Activated naive CD8-positive, alpha-beta T cell treated with anti-CD3 and anti-CD28 coated beads, Interleukin-2, amount 10 ng/mL, durations not matched to agents 7 days and 5 days (primary cell): ENCODE measurements around the gene FCHSD1. TPM values are rescaled to one million over a fixed set of nuclear protein-coding genes. Genes with fewer than 3 reads are reported as not detected.
A peak's percentile ranks its signal among the peaks of the same experiment; 100 is the strongest.

Source experiments
- ATAC-seq: fragments of 150-1000 bp; cut with Tn5 transposase; one replicate; pipeline ENCODE4 v1.10.0; 2021; ENCODE audit warnings: low read depth, moderate library complexity
- POLR2A ChIA-PET: fragments of 350-600 bp; sonication (Branson Sonifier 250); formaldehyde crosslinking; loops from one replicate; lab custom pipeline; 2021; ENCODE audit warnings: antibody characterized with exemption; lab: Charles Lee
- DNase-seq: peaks from one replicate; pipeline ENCODE4 v3.0.0; 2021
- H3K27ac Mint-ChIP-seq: one replicate; pipeline ENCODE4 v1.8.0; 2022; ENCODE audit warnings: mild to moderate bottlenecking, mixed read lengths
- H3K27me3 Mint-ChIP-seq: one replicate; pipeline ENCODE4 v1.8.0; 2022; ENCODE audit warnings: mild to moderate bottlenecking, moderate library complexity, mixed read lengths
- H3K36me3 Mint-ChIP-seq: one replicate; pipeline ENCODE4 v1.8.0; 2021; ENCODE audit warnings: mild to moderate bottlenecking, mixed read lengths
- H3K4me1 Mint-ChIP-seq: one replicate; pipeline ENCODE4 v1.8.0; 2021; ENCODE audit warnings: mixed read lengths
- H3K4me3 Mint-ChIP-seq: one replicate; pipeline ENCODE4 v1.8.0; 2022; ENCODE audit warnings: mild to moderate bottlenecking, moderate library complexity, mixed read lengths
- H3K9me3 Mint-ChIP-seq: one replicate; pipeline ENCODE4 v1.8.0; 2021; ENCODE audit warnings: mixed read lengths
- total RNA-seq, 2 experiments: library from RNA; stranded (reverse); gene quantifications; one replicate each; pipeline ENCODE4 v1.2.3, GENCODE V29; 2021

The FCHSD1 gene
- total RNA-seq, 2 experiments from 2014 or later: 98.3 to 99.1 TPM

GRCh38 chr5:141668601-141669265 is 17.5 kb upstream of the FCHSD1 start:
- POLR2A ChIA-PET: interaction anchor here (1.1 to 1.3 kb wide), 2 partner anchors 292 to 300 kb away, joined by 3 to 4 read pairs; partner anchors contain the start of gene RNF14
- no peak for ATAC-seq

GRCh38 chr5:141665995-141666940 is 15.1 kb upstream of the FCHSD1 start:
- POLR2A ChIA-PET: interaction anchor here (0.7 to 1.2 kb wide), 3 partner anchors 15 to 302 kb away, joined by 3 to 4 read pairs (median 3); partner anchors contain the start of gene FCHSD1
- ATAC-seq (no peak), DNase-seq (no peak)
- H3K27me3 Mint-ChIP-seq: no peaks in the 10 kb centered on the region
- H3K4me3 Mint-ChIP-seq: no peak overlapping the region
- no peaks in the 10 kb centered on the region for H3K36me3 Mint-ChIP-seq
- peaks cover 8% of the 10 kb centered on the region for H3K4me1 Mint-ChIP-seq
- H3K9me3 Mint-ChIP-seq: no peaks in the 10 kb centered on the region
- no peak overlapping the region for H3K27ac Mint-ChIP-seq

More at GRCh38 chr5:141668601-141669265, 17.5 kb upstream of the FCHSD1 start:
- Mint-ChIP-seq H3K4me1 (peaks cover 8% of the 10 kb centered on the region), H3K9me3 (no peaks in the 10 kb centered on the region), H3K4me3 (no peak overlapping the region), H3K27ac (peak overlapping the region; percentile 23), H3K27me3 (no peaks in the 10 kb centered on the region), H3K36me3 (no peaks in the 10 kb centered on the region)
- no peak for DNase-seq

GRCh38 chr5:141664733-141665461 is 13.7 kb upstream of the FCHSD1 start:
- no peaks in the 10 kb centered on the region for H3K36me3 Mint-ChIP-seq
- H3K4me1 Mint-ChIP-seq: peaks cover 8% of the 10 kb centered on the region
- H3K27me3 Mint-ChIP-seq: no peaks in the 10 kb centered on the region
- H3K4me3 Mint-ChIP-seq: no peak overlapping the region
- peak overlapping the region; percentile 16 for H3K27ac Mint-ChIP-seq
- peak; percentile 93 for ATAC-seq
- no peaks in the 10 kb centered on the region for H3K9me3 Mint-ChIP-seq
- POLR2A ChIA-PET: interaction anchor here (0.7 to 1.0 kb wide), 3 partner anchors 18 to 215 kb away, joined by 3 read pairs; no protein-coding TSS in a partner anchor
- DNase-seq: peak; percentile 84

- Mint-ChIP-seq H3K9me3 (no peaks in the 10 kb centered on the region), H3K27ac (no peak overlapping the region), H3K4me1 (peaks cover 7% of the 10 kb centered on the region), H3K4me3 (no peak overlapping the region), H3K27me3 (no peaks in the 10 kb centered on the region), H3K36me3 (no peaks in the 10 kb centered on the region)
- DNase-seq: no peak
- POLR2A ChIA-PET: no interaction called here
- no peak for ATAC-seq
Observed at GRCh38 chr5:141663506-141663905, 12.3 kb upstream of the FCHSD1 start.

- no peaks in the 10 kb centered on the region for H3K27me3 Mint-ChIP-seq
- peaks cover 7% of the 10 kb centered on the region for H3K4me1 Mint-ChIP-seq
- H3K27ac Mint-ChIP-seq: no peak overlapping the region
- no peak overlapping the region for H3K4me3 Mint-ChIP-seq
- ATAC-seq (no peak), DNase-seq (no peak)
- POLR2A ChIA-PET: no interaction called here
- no peaks in the 10 kb centered on the region for H3K9me3 Mint-ChIP-seq
- peaks cover 4% of the 10 kb centered on the region for H3K36me3 Mint-ChIP-seq
Observed at GRCh38 chr5:141662028-141662427, 10.8 kb upstream of the FCHSD1 start.

- Mint-ChIP-seq H3K27me3 (no peaks in the 10 kb centered on the region), H3K27ac (no peak overlapping the region)
- ATAC-seq: no peak
Observed at GRCh38 chr5:141657937-141658545, 6.8 kb upstream of the FCHSD1 start.

GRCh38 chr5:141657404-141657803 is 6.2 kb upstream of the FCHSD1 start:
- DNase-seq: no peak
- POLR2A ChIA-PET: no interaction called here
- peaks cover 6% of the 10 kb centered on the region for H3K36me3 Mint-ChIP-seq

More at GRCh38 chr5:141657937-141658545, 6.8 kb upstream of the FCHSD1 start:
- H3K36me3 Mint-ChIP-seq: peaks cover 6% of the 10 kb centered on the region
- H3K4me1 Mint-ChIP-seq: peaks cover under 1% of the 10 kb centered on the region
- POLR2A ChIA-PET: interaction anchor here (0.6 kb wide), 1 partner anchor 34 kb away, joined by 3 read pairs; no protein-coding TSS in a partner anchor
- no peak overlapping the region for H3K4me3 Mint-ChIP-seq
- DNase-seq: no peak
- no peaks in the 10 kb centered on the region for H3K9me3 Mint-ChIP-seq

GRCh38 chr5:141656396-141656795 is 5.2 kb upstream of the FCHSD1 start:
- Mint-ChIP-seq H3K9me3 (no peaks in the 10 kb centered on the region), H3K27me3 (no peaks in the 10 kb centered on the region), H3K4me3 (no peak overlapping the region), H3K36me3 (peaks cover 6% of the 10 kb centered on the region), H3K27ac (no peak overlapping the region), H3K4me1 (peaks cover 11% of the 10 kb centered on the region)
- DNase-seq: no peak
- POLR2A ChIA-PET: no interaction called here
- ATAC-seq: no peak

More at GRCh38 chr5:141657404-141657803, 6.2 kb upstream of the FCHSD1 start:
- no peaks in the 10 kb centered on the region for H3K9me3 Mint-ChIP-seq
- peaks cover 5% of the 10 kb centered on the region for H3K4me1 Mint-ChIP-seq
- H3K4me3 Mint-ChIP-seq: no peak overlapping the region
- ATAC-seq: no peak
- H3K27ac Mint-ChIP-seq: no peak overlapping the region
- no peaks in the 10 kb centered on the region for H3K27me3 Mint-ChIP-seq

- no peak for DNase-seq
- no peaks in the 10 kb centered on the region for H3K9me3 Mint-ChIP-seq
- no peak overlapping the region for H3K27ac Mint-ChIP-seq
- POLR2A ChIA-PET: no interaction called here
- no peaks in the 10 kb centered on the region for H3K27me3 Mint-ChIP-seq
- H3K4me1 Mint-ChIP-seq: peaks cover 18% of the 10 kb centered on the region
- peaks cover 7% of the 10 kb centered on the region for H3K36me3 Mint-ChIP-seq
- no peak overlapping the region for H3K4me3 Mint-ChIP-seq
- no peak for ATAC-seq
Observed at GRCh38 chr5:141655020-141655419, 3.8 kb upstream of the FCHSD1 start.

- Mint-ChIP-seq H3K9me3 (no peaks in the 10 kb centered on the region), H3K27ac (no peak overlapping the region), H3K4me3 (no peak overlapping the region), H3K36me3 (peaks cover 10% of the 10 kb centered on the region), H3K4me1 (peaks cover 22% of the 10 kb centered on the region), H3K27me3 (no peaks in the 10 kb centered on the region)
- DNase-seq: no peak
- no peak for ATAC-seq
- POLR2A ChIA-PET: interaction anchor here (1.0 kb wide), 1 partner anchor 29 kb away, joined by 3 read pairs; no protein-coding TSS in a partner anchor
Observed at GRCh38 chr5:141654298-141654697, 3.1 kb upstream of the FCHSD1 start.

- ATAC-seq: no peak
- H3K4me1 Mint-ChIP-seq: peaks cover 27% of the 10 kb centered on the region
Observed at GRCh38 chr5:141651728-141652105, 499 bp upstream of the FCHSD1 start.

GRCh38 chr5:141649972-141650371 is 1.2 kb downstream of the FCHSD1 start:
- Mint-ChIP-seq H3K36me3 (peaks cover 16% of the 10 kb centered on the region), H3K4me3 (peak overlapping the region; percentile 92), H3K27ac (peak overlapping the region; percentile 96), H3K4me1 (peaks cover 31% of the 10 kb centered on the region), H3K9me3 (no peaks in the 10 kb centered on the region), H3K27me3 (no peaks in the 10 kb centered on the region)
- DNase-seq (no peak), ATAC-seq (no peak)
- POLR2A ChIA-PET: interaction anchor here (8.8 kb wide), 1 partner anchor 11 kb away, joined by 107 read pairs; the partner anchor contains the start of genes HDAC3 and RELL2

More at GRCh38 chr5:141651728-141652105, 499 bp upstream of the FCHSD1 start:
- POLR2A ChIA-PET: interaction anchor here (1.0 to 8.8 kb wide), 6 partner anchors 12 to 317 kb away, joined by 3 to 107 read pairs (median 6); partner anchors contain the start of genes DIAPH1, HDAC3, PCDH12 and RELL2
- peaks cover 8% of the 10 kb centered on the region for H3K36me3 Mint-ChIP-seq
- H3K9me3 Mint-ChIP-seq: no peaks in the 10 kb centered on the region
- DNase-seq: no peak
- no peaks in the 10 kb centered on the region for H3K27me3 Mint-ChIP-seq
- H3K4me3 Mint-ChIP-seq: peak overlapping the region; percentile 92
- H3K27ac Mint-ChIP-seq: peak overlapping the region; percentile 96
